ENCODE data around the gene CMTR2. TPM values are rescaled to one million over a fixed set of nuclear protein-coding genes. Genes with fewer than 3 reads are reported as not detected.

CMTR2 gene
- total and polyA plus RNA-seq, 2 experiments from 2014 or later: 6.0 to 19.0 TPM

- TF ChIP-seq ZNF462 (CRISPR knock-in tag; IDR thresholded peaks at IDR 0.05) (no peak), ETS1 (IDR thresholded peaks at IDR 0.05) (no peak), EZH2phosphoT487 (IDR thresholded peaks at IDR 0.05; ENCODE audit: unreplicated experiment) (no peak), STAT1 (IDR thresholded peaks at IDR 0.05; ENCODE audit: unreplicated experiment) (no peak), CTCF (conservative IDR thresholded peaks at IDR 0.05; ENCODE audit: low read depth in 2 of 2) (no peak), EZH2 (IDR thresholded peaks at IDR 0.05; ENCODE audit: low read depth, unreplicated experiment) (no peak)
These were observed 14.7 kb upstream of the CMTR2 start (continued) for GRCh38 chr16:71303938-71304337.

- no peak overlapping the region for H3K4me3 Mint-ChIP-seq
- Histone ChIP-seq H4K20me1 (replicated peaks; ENCODE audit: insufficient read depth) (no peaks in the 10 kb centered on the region), H3K27ac (ENCODE audit: low read depth) (no peak overlapping the region), H3K9me2 (ENCODE audit: insufficient read depth) (no peaks in the 10 kb centered on the region), H3K36me3 (ENCODE audit: insufficient read depth) (no peaks in the 10 kb centered on the region), H2AFZ (no peak overlapping the region), H3F3A (replicated peaks; ENCODE audit: low read depth) (no peaks in the 10 kb centered on the region), H3K4me3 (no peak overlapping the region), H3K4me1 (ENCODE audit: insufficient read depth) (no peaks in the 10 kb centered on the region), H3K79me2 (replicated peaks; ENCODE audit: insufficient read depth) (no peaks in the 10 kb centered on the region), H3K27me3 (ENCODE audit: insufficient read depth) (no peaks in the 10 kb centered on the region), H3K4me2 (no peak overlapping the region)
- no peaks in the 10 kb centered on the region for H3K36me3 Mint-ChIP-seq (ENCODE audit: low read depth)
- TF ChIP-seq ZNF331 (CRISPR knock-in tag; IDR thresholded peaks at IDR 0.05; ENCODE audit: low read depth) (no peak), JUNB (IDR thresholded peaks at IDR 0.05; ENCODE audit: unreplicated experiment) (no peak)
- H3K9me3 Mint-ChIP-seq: no peaks in the 10 kb centered on the region
- peaks cover 2% of the 10 kb centered on the region for H3K27me3 Mint-ChIP-seq (ENCODE audit: insufficient read depth, low read depth, poor library complexity)
- no peak overlapping the region for H3K27ac Mint-ChIP-seq
- DNase-seq (ENCODE audit: low spot score): no peak
- H3K4me1 Mint-ChIP-seq: no peaks in the 10 kb centered on the region
- ATAC-seq: no peak
These were observed 8.1 kb upstream of the CMTR2 start for GRCh38 chr16:71297341-71297634.
